B cell (primary cell): ENCODE measurements around the gene ECT2. TPM values are rescaled to one million over a fixed set of nuclear protein-coding genes. Genes with fewer than 3 reads are reported as not detected.

ENCODE experiments used
- ATAC-seq: fragments of 200-7000 bp; cut with Tn5 transposase; one replicate; pipeline ENCODE4 v1.10.0; 2021; ENCODE audit warnings: low read depth, mild to moderate bottlenecking, moderate number of reproducible peaks, moderate library complexity
- CTCF ChIA-PET: fragments of 350-600 bp; sonication (Branson Sonifier 250); formaldehyde crosslinking; loops from one replicate; lab custom pipeline; 2021; ENCODE audit warnings: antibody characterized with exemption, inconsistent platforms; lab: Charles Lee
- POLR2A ChIA-PET: fragments of 350-600 bp; sonication (Branson Sonifier 250); formaldehyde crosslinking; loops from one replicate; lab custom pipeline; 2021; ENCODE audit warnings: antibody characterized with exemption; lab: Charles Lee
- DNase-seq: peaks from one replicate; pipeline ENCODE4 v3.0.0; 2013
- H2AFZ ChIP-seq: 2 replicates; pipeline ENCODE4 v1.6.1; 2012; ENCODE audit warnings: mild to moderate bottlenecking, low read depth, low read length; ENCODE audit not compliant: insufficient read depth, poor library complexity, severe bottlenecking
- H3K27ac ChIP-seq, 2 donors: 1 replicate in 1 of 2; 2 replicates in 1 of 2; pipeline ENCODE4 v1.5.1; 2012 to 2013; ENCODE audit warnings: low read length in 2 of 2, mild to moderate bottlenecking in 2 of 2, moderate library complexity in 1 of 2
- H3K27me3 ChIP-seq, 4 experiments: fragments of 200-600 bp in 1 of 4; sonication (generic) in 1 of 4; replicated peaks in 1 of 4; 1 replicate in 2 of 4; 2 replicates in 2 of 4; pipeline versions ENCODE4 v1.6.1 to v1.7.0; 2013 to 2016; ENCODE audit warnings: low read length in 3 of 4, mild to moderate bottlenecking in 2 of 4, mixed read lengths in 1 of 4, moderate library complexity in 1 of 4; ENCODE audit not compliant: insufficient read depth in 4 of 4, control insufficient read depth in 3 of 4; ENCODE audit errors: control extremely low read depth in 1 of 4
- H3K36me3 ChIP-seq, 2 experiments: replicated peaks in 1 of 2; 1 replicate in 1 of 2; 2 replicates in 1 of 2; pipeline versions ENCODE4 v1.6.1 to v1.7.1; 2013; ENCODE audit warnings: low read length in 1 of 2; ENCODE audit not compliant: insufficient read depth in 2 of 2, control insufficient read depth in 1 of 2; ENCODE audit errors: control extremely low read depth in 1 of 2, extremely low read depth in 1 of 2
- H3K4me1 ChIP-seq, 2 donors: fragments of 200-600 bp in 1 of 2; sonication (generic) in 1 of 2; 1 replicate in 1 of 2; 2 replicates in 1 of 2; pipeline versions ENCODE4 v1.5.1 to v1.6.1; 2013 to 2017; ENCODE audit warnings: low read length in 2 of 2; ENCODE audit not compliant: control insufficient read depth in 2 of 2, insufficient read depth in 2 of 2
- H3K4me2 ChIP-seq: replicated peaks from 2 replicates; pipeline ENCODE3; 2012; ENCODE audit warnings: mild to moderate bottlenecking, low read depth, low read length; ENCODE audit not compliant: poor library complexity, severe bottlenecking
- H3K4me3 ChIP-seq, 5 experiments: fragments of 200-600 bp in 1 of 5; sonication (generic) in 1 of 5; 1 replicate in 3 of 5; 2 replicates in 2 of 5; pipeline versions ENCODE4 v1.5.1 to v1.7.0; 2011 to 2016; ENCODE audit warnings: low read length in 4 of 5, mild to moderate bottlenecking in 4 of 5, low read depth in 2 of 5, control low read depth in 1 of 5, moderate library complexity in 1 of 5; ENCODE audit not compliant: insufficient read depth in 1 of 5; ENCODE audit errors: control extremely low read depth in 1 of 5, extremely low read depth in 1 of 5
- H3K79me2 ChIP-seq: fragments of 200-600 bp; sonication (generic); one replicate; pipeline ENCODE4 v1.6.0; 2016; ENCODE audit warnings: low read length; ENCODE audit not compliant: control insufficient read depth, insufficient read depth
- H3K9ac ChIP-seq: fragments of 200-600 bp; sonication (generic); 2 replicates; pipeline ENCODE4 v1.6.1; 2017; ENCODE audit warnings: mild to moderate bottlenecking, low read length, moderate library complexity
- H3K9me3 ChIP-seq, 3 donors: one replicate each; pipeline versions ENCODE4 v1.6.1 to v1.7.1; 2013; ENCODE audit warnings: low read length in 2 of 3; ENCODE audit not compliant: control insufficient read depth in 2 of 3, insufficient read depth in 1 of 3; ENCODE audit errors: control extremely low read depth in 1 of 3
- H4K20me1 ChIP-seq: 2 replicates; pipeline ENCODE4 v1.6.0; 2012; ENCODE audit warnings: mild to moderate bottlenecking, low read length; ENCODE audit not compliant: insufficient read depth, control insufficient read depth, poor library complexity, severe bottlenecking
- H3K27ac Mint-ChIP-seq: one replicate; pipeline ENCODE4 v1.8.0; 2021; ENCODE audit warnings: mixed read lengths
- H3K27me3 Mint-ChIP-seq: one replicate; pipeline ENCODE4 v1.8.0; 2021; ENCODE audit warnings: mixed read lengths
- H3K4me1 Mint-ChIP-seq: one replicate; pipeline ENCODE4 v1.8.0; 2021; ENCODE audit warnings: mixed read lengths
- H3K4me3 Mint-ChIP-seq: one replicate; pipeline ENCODE4 v1.8.0; 2021; ENCODE audit warnings: mixed read lengths
- H3K9me3 Mint-ChIP-seq: one replicate; pipeline ENCODE4 v1.8.0; 2022; ENCODE audit warnings: mixed read lengths; ENCODE audit not compliant: insufficient read depth
- EZH2 ChIP-seq: IDR thresholded peaks from 2 replicates; pipeline ENCODE4 v1.6.1; 2012; ENCODE audit warnings: borderline replicate concordance, low read depth, mild to moderate bottlenecking, moderate library complexity, low read length; ENCODE audit not compliant: insufficient read depth, poor library complexity, severe bottlenecking
- WGBS: methylation state at CpG from one replicate; pipeline ENCODE4 v1.1.5; 2013; ENCODE audit warnings: missing lambda C conversion rate; ENCODE audit not compliant: insufficient coverage; 5-methylcytosine and 5-hydroxymethylcytosine counted together
- intact Hi-C: fragments of 100-400 bp; cut with micrococcal nuclease; formaldehyde crosslinking; loops from one replicate; pipeline ENCODE4 v1.10.0; 2022
- polyA minus RNA-seq: library from RNA; depleted of rRNA, polyadenylated mRNA; stranded (reverse); fragments of >200 nt; gene quantifications from 2 replicates; pipeline ENCODE4 v1.2.3, GENCODE V29; 2012
- polyA plus RNA-seq: library from polyadenylated mRNA; depleted of rRNA; stranded (reverse); fragments of >200 nt; gene quantifications from 2 replicates; pipeline ENCODE4 v1.2.3, GENCODE V29; 2012
- total RNA-seq, 2 donors: library from RNA; stranded (reverse); fragments of 120-200 nt in 1 of 2; gene quantifications; 1 replicate in 1 of 2; 2 replicates in 1 of 2; pipeline versions ENCODE4 v1.2.3 to v1.2.4, GENCODE V29; 2013 to 2022
- TF ChIP-seq, protein P1 (sequence below): fragments of 200-600 bp; IDR thresholded peaks from one replicate; pipeline ENCODE4 v1.8.0; 2022; ENCODE audit warnings: antibody characterized with exemption, mild to moderate bottlenecking

Gene ECT2, protein sequence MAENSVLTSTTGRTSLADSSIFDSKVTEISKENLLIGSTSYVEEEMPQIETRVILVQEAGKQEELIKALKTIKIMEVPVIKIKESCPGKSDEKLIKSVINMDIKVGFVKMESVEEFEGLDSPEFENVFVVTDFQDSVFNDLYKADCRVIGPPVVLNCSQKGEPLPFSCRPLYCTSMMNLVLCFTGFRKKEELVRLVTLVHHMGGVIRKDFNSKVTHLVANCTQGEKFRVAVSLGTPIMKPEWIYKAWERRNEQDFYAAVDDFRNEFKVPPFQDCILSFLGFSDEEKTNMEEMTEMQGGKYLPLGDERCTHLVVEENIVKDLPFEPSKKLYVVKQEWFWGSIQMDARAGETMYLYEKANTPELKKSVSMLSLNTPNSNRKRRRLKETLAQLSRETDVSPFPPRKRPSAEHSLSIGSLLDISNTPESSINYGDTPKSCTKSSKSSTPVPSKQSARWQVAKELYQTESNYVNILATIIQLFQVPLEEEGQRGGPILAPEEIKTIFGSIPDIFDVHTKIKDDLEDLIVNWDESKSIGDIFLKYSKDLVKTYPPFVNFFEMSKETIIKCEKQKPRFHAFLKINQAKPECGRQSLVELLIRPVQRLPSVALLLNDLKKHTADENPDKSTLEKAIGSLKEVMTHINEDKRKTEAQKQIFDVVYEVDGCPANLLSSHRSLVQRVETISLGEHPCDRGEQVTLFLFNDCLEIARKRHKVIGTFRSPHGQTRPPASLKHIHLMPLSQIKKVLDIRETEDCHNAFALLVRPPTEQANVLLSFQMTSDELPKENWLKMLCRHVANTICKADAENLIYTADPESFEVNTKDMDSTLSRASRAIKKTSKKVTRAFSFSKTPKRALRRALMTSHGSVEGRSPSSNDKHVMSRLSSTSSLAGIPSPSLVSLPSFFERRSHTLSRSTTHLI
- 5.1 and 5.7 TPM in 2 replicates for total RNA-seq
- total RNA-seq (2013), result 5.6 TPM
- 1.00 and 1.2 TPM in 2 replicates for polyA plus RNA-seq
- polyA minus RNA-seq, result 1.8 and 2.4 TPM in 2 replicates

- H3K27ac Mint-ChIP-seq, result peak within 1 kb of the TSS; percentile 80
- DNase-seq (peak; percentile 99), ATAC-seq (peak; percentile 98)
- no peaks in the 10 kb centered on the region for H3K27me3 Mint-ChIP-seq
- Histone ChIP-seq H3K4me1 (peaks cover 7 to 13% of the 10 kb centered on the region in 2 donors), H3K79me2 (no peaks in the 10 kb centered on the region), H3K27ac (peak within 1 kb of the TSS; percentile 78 to 86), H3K9ac (peak within 1 kb of the TSS; percentile 91), H3K36me3 (no peaks in the 10 kb centered on the region), H3K4me2 (peak within 1 kb of the TSS; percentile 92), H4K20me1 (no peaks in the 10 kb centered on the region), H3K4me3 (peak within 1 kb of the TSS; percentile 71 to 86 (median 82)), H3K9me3 (peaks cover 0 to 3% (median 0%) of the 10 kb centered on the region in 3 donors), H2AFZ (peak within 1 kb of the TSS; percentile 99), H3K27me3 (no peaks in the 10 kb centered on the region)
- H3K9me3 Mint-ChIP-seq, result no peaks in the 10 kb centered on the region
- H3K4me1 Mint-ChIP-seq, result peaks cover 10% of the 10 kb centered on the region
- TF ChIP-seq EZH2, result no peak
- TF ChIP-seq, protein P1, sequence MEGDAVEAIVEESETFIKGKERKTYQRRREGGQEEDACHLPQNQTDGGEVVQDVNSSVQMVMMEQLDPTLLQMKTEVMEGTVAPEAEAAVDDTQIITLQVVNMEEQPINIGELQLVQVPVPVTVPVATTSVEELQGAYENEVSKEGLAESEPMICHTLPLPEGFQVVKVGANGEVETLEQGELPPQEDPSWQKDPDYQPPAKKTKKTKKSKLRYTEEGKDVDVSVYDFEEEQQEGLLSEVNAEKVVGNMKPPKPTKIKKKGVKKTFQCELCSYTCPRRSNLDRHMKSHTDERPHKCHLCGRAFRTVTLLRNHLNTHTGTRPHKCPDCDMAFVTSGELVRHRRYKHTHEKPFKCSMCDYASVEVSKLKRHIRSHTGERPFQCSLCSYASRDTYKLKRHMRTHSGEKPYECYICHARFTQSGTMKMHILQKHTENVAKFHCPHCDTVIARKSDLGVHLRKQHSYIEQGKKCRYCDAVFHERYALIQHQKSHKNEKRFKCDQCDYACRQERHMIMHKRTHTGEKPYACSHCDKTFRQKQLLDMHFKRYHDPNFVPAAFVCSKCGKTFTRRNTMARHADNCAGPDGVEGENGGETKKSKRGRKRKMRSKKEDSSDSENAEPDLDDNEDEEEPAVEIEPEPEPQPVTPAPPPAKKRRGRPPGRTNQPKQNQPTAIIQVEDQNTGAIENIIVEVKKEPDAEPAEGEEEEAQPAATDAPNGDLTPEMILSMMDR, result peak; percentile 78
- WGBS, result under 1% methylated on average over 40 of the region's 49 CpGs
- intact Hi-C loops, result loop anchor here (1.0 to 2.0 kb wide), 3 partner anchors 39 to 228 kb away; partner anchors contain the start of genes NCEH1 and TNFSF10
- ChIA-PET POLR2A (interaction anchor here (1.7 kb wide), 1 partner anchor 39 kb away, joined by 8 read pairs; the partner anchor contains the start of gene NCEH1), CTCF (interaction anchor here (0.9 to 3.1 kb wide), 9 partner anchors 10 to 228 kb away, joined by 3 to 17 read pairs (median 4); partner anchors contain the start of gene NCEH1)
- peak within 1 kb of the TSS; percentile 93 for H3K4me3 Mint-ChIP-seq
Measured at GRCh38 chr3:172750368-172751174, at the start of gene ECT2. ECT2 (plus strand) TSS chr3:172750726; CDS start chr3:172754531, 3,805 bp downstream.
